HG03095 (cell line): ENCODE results near the gene LRRC8A.
"Not testable (repeated sequence)": the region's sequence is repeated elsewhere in the genome, so short reads cannot be mapped to it uniquely, and the experiment has no call there.

Source experiments
- ATAC-seq: cut with Tn5 transposase; IDR thresholded peaks from one replicate; pipeline ENCODE4 v1.9.1; 2021; ENCODE audit warnings: moderate library complexity; ENCODE audit not compliant: unreplicated experiment

Gene LRRC8A

DNA sequence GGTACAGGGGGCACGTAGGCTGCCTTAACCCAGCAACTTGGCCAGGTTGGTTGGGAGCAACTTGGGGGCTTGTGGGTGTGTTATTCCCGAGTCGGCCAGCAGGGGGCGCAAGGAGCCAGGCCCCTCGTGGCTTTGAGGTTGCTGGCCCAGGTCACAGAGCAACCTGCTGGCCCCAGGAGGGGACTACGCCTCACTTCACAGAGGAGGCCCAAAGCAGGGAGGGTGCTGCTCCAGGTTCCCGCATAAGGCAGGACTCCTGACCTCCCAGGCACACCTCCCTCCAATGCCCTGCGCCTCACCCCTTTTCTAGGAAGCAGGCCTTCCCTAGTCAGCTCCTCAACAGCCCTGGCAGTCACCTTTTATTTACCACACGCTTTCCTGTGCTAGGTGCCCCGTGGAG is 18.3 kb upstream of the LRRC8A start:
- peak; percentile 52 for ATAC-seq

DNA sequence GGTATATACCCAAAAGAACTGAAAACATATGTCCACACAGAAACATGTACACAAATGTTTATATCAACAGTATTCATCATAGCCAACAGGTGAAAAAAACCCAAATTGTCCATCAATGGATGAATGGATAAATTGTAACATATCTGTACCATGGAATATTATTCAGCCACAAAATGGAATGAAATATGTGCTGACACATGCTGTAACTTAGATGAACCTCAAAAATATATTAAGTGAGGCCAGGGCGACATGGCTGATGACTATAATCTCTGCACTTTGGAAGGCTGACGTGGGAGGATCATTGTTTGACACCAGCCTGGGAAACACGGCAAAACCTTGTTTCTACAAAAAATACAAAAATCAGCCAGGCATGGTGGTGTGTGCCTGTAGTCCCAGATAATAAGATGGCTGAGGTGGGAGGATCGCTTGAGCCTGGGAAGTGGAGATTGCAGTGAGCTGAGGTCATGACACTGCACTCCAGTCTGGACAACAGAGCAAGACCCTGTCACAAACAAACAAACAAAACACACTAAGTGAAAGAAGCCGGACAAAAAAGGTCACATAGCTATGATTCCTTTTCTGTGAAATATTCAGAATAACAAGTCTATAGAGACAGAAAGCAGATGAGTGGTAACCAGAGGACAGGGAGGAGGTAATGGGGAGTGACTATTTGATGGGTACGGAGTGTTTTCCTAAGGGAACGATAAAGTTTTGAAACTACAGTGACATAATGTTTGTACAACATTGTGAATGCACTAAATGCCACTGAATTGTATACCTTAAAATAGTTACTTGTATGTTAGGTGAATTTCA is 11.6 kb upstream of the LRRC8A start:
- ATAC-seq = no peak

DNA sequence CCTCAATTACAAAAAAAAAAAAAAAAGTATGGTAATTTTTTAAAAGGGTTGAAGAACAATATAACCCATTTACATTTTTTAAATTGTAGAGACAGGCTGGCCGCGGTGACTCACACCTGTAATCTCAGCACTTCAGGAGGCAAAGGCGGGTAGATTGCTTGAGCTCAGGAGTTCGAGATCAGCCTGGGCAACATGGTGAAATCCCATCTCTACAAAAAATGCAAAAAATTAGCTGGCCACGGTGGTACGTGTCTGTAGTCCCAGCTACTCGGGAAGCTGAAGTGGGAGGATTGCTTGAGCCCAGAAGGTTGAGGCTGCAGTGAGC is 11.0 kb upstream of the LRRC8A start:
- ATAC-seq = not testable (repeated sequence)

DNA sequence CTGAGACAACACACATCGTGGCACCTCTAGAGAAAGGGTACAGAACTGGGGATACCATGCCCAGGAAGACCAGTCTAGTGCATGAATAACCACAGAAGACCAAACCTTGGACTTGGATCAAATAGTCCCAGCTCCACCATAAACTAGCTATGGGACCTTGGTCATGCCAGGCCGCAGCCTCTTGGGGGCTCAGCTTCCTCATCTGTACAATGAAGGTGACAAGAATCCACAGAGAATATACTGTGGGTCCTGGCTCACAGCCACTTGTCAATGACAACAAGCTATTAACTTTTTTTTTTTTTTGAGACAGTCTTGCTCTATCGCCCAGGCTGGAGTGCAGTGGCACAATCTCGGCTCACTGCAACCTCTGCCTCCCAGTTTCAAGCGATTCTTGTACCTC is 4.1 kb upstream of the LRRC8A start:
- no peak for ATAC-seq

DNA sequence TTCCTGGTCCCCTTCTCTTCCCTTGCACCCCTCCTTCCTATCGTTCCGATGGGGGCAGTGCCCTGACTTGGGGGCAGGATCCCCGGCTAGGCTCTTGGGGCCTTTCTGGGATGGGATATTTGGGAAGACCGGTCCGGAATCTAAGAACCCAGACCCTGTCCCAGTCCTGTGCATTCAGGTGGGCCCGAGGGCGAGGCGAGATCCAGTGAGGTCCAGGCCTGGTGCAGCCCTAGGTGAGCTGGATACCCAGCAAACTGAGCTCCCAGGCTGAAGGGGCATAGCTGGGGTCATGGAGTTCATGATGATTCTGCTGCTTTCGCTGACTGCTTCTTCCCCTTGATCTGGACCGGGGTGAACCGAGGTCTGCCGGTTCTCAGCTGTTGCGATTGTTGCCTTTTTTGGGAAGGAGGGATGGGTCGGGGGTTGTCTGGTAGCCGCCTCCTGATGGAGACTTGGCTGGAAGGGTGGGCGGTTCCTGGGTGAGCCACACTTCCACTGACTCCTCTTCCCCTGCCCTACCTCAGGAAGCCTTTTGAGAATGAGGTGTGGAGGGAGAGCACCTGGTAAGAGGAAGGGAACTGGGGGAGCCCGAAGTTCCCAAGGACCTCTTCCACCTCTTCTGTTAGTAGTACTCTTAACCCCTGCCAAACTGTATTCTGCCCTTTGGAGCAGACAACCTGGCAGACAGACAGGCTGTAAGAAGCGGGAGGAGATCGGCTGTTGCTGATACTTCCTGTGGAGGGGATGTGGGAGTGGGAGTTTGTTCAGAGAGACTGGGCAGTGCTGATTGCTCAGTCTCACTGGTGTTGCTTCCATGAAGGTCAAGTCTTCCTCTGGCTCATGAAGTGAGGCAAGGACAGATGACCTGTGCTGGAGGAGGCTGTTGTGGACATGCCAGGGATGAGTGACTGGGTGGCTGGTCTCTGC is 1.0 kb downstream of the LRRC8A start:
- no peak for ATAC-seq

DNA sequence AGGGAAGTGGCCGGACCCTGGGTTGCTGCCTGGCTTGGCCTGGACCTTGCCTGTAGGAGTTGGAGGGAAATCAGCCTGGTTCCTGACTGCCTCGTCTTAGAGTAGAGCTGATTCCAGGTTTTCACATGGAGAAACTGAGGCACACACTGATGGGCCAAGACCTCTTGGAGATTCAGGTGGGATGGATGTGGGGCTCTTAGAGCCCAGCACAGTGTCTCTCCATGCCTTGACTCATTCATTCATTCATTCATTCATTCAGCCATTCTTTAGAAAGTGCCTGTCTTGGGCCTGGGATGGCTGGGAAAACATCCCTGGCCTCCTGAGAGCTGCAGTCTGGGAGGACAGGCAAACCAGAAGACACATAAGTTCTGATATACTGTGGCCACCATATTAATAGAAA is 2.2 kb downstream of the LRRC8A start:
- no peak for ATAC-seq

DNA sequence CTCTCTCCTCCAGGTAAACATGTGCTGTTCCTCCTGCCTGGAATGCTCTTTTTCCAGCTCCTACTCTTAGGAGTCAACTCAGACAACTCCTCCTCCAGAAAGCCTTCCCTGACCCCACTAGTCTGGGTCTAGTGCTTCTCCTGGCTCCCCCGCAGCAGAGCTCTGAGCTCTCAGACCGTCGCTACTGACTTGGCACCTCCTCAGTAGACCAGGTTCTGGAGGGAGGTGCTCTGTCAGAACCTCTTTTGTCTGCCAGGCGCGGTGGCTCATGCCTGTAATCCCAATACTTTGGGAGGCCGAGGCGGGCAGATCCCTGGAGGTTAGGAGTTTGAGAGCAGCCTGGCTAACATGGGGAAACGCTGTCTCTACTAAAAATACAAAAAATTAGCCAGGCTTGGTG is 3.4 kb downstream of the LRRC8A start:
- no peak for ATAC-seq

DNA sequence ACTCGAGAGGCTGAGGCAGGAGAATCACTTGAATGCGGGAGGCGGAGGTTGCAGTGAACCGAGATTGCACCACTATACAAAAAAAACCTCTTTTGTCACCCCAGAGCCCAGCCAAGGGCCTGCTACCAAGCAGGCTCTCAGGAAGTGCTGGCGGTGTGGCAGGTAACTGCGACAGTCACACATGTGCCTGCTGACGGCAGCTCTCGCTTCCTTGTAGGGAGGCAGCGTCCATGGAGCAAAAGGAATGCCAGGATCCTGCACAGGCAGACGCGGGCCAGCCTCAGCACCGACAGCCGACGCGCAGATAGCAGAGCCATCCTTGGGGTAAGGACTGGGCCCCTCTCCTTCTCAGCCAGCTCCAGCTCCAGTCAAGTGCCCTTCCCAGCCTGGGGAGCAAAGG is 3.9 kb downstream of the LRRC8A start:
- ATAC-seq = no peak

DNA sequence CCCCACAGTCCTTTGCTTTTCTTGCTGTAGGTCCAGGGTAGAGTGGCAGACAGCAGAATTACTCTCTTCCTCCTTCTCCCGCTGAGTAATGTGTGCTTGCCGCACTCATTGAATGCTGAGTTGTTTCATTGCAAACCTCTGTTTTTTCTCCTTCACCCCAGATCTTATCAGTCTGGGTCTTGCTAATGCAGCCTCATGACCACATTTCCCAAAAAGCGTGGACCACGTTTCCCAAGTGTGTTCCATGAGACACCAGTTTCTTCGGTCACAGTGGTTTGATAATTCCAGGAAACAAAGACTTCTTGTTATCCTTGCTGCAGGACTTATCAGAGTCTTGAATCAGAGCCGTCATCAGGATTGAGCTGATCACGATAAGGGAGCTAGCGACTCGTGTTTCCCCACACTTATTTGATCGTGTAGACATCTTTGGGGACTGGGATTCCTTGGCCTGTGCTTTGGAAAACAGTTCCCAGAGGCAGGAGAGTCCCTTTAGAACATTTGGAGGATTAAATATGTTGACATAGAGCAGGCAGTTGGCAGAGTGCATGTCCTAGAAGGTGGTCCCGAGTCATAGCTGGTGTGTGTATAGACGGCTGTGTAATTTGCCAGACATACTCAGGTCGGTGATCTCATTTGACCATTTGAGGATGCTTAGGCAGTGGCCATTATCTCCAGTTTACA is 4.4 kb downstream of the LRRC8A start:
- ATAC-seq = no peak

DNA sequence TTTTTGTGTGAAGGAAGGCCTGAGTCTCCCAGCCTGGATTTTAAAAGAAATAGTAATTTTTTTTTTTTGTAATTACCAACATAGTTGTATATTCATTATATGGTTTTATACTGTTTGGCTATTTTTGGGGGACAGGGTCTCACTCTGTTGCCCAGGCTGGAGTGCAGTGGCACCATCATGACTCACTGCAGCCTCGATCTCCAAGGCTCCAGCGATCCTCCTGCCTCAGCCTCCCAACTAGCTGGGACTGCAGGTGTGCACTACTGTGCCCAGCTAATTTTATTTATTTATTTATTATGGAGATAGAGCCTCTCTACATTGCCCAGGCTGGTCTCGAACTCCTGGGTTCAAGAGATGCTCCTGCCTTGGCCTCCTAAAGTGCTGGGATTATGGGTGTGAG is 5.1 kb downstream of the LRRC8A start:
- ATAC-seq = no peak

DNA sequence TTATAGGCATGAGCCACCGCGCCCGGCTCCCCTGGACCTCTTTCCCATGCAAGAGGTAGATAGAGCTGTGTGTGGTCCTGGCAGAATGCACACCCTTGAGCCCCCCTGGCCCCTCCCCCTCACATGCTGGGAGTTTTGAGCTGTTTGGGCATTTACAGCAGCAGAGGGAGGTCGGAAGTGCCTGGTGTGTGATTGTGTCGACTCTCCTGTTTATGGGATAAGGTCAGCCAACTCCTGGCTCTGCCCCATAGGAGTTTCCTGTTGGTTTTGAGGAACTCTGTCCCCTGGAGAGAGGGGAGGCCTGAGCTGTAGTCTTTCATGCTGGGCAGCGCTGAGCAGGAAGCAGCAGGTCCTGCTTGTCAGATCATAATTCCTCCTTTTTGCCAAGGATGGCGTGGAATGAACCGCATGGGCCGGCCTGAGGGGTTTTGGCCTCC is 6.0 kb downstream of the LRRC8A start:
- ATAC-seq = no peak

DNA sequence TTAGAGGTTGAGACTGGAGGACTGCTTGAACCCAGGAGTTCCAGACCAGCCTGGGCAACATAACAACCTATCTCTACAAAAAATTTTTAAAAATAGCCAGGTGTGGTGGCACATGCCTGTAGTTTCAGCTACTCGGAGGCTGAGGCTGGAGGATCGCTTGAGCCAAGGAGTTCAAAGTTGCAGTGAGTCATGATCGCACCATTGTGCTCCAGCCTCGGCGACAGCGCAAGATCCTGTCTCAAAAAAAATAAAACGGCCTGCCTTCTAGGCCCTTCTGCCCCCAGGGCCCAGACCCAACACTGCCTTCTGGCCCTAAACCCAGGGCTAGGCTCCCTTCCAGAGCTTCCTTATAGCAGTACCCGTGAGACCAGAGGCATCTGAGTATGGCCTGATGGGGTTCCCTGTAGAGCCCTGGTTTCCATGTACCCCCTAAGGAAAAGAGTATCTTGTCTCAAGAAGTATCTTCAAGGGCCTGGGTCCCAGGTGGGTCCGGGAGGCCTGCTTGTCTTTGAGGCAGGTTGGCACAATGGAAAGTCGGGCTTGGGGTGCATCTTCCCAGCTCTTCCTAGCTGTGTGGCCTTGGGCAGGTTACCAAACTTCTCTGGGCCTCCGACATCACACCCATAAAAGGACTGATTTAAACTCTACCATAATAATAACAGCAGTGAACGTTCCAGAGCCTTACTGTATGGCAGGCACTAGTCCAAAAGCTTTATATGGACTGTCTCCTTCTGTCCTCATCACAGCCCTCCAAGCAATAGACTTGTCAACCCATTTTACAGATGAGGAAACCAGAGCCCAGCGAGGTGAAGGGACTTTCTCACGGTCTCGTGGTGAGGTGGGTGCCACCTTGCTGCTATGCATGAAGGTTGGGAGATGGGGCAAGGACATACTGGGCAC is 9.6 kb downstream of the LRRC8A start:
- no peak for ATAC-seq

DNA sequence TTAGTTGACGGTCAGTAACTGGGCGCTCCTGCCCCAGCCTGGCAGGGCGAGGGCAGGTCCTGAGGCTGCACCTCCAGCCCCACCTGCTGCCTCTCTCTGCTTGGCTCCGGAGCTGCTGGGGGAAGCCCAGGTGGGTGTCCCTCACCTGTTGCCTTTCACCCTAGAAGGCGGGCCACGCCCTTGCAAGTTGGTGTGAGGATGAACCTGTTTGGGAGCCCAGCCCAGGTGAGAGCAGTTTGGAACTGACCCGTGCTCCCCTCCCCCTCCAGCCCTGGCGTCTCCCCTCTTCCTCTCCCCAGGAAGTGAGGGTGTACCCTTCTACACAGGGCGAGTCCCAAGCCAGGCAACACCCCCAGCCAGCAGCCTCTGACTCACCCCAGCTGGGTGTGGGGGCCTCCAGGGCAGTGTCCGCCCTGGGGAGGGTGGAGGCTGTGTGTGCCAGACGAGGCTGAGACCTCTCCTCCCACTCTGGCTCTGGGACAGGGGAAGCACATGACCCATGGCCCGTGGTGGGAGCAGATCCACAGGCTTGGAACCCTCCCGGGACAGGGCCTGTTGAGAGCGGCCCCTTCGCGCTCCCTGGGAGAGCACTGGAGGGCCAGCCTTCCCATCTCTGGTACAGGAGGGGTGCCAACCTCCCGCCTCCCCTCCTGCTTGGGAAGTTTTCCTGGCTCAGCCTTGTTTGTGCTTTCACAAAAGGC is 10.4 kb downstream of the LRRC8A start:
- no peak for ATAC-seq

DNA sequence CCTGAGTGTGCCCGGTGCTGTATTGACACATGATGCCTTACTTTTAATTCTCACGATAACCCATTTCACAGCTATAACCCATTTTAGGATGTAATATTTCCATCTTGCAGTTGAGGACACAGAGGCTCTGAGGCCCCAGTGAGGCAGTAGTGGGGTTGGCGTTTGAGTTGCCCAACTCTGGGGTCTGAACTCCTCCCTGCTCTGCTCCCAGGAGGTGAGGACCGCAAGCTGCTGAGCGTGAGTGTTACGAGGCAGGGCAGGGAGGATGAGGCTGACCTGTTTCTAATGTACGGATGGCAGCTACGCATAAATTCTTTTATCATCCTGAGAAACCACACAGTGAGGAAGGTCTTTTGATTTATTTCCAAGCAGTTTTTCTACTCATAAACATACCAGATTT is 11.4 kb downstream of the LRRC8A start:
- ATAC-seq = no peak

DNA sequence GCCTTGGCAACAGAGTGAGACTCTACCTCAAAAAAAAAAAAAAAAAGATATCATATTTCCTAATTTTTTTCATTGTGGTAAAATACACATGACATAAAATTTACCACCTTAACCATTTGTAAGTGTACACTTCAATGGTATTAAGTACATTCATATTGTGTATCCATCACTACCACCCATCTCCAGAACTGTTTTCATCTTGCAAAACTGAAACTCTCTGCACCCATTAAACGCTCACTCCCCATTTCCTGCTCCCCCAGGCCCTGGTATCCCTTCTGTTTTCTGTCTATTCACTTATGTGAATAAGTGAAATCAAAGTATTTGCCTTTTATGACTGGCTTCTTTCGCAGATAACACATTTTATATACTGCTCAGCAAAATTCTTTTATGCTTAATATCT is 12.8 kb downstream of the LRRC8A start:
- no peak for ATAC-seq

DNA sequence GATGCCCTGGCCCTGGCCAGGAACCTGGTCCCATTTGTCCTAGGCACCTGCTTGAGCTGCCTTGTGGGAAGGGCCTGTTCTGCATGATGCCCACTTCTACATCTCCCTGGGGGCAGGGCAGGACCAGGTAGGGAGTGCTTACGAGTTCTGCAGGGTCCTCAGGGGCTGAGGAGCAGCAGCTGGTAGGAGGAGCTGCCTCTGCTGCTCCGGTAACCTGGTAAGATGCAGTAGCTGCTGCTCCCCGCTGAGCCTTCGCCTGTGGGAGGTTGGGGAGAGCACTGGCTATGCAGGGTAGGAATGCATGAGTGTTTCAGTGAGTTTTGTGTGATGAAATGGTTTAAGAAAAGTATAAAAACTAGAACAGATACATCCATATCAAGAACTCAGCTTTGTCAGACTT is 13.6 kb downstream of the LRRC8A start:
- ATAC-seq = no peak

DNA sequence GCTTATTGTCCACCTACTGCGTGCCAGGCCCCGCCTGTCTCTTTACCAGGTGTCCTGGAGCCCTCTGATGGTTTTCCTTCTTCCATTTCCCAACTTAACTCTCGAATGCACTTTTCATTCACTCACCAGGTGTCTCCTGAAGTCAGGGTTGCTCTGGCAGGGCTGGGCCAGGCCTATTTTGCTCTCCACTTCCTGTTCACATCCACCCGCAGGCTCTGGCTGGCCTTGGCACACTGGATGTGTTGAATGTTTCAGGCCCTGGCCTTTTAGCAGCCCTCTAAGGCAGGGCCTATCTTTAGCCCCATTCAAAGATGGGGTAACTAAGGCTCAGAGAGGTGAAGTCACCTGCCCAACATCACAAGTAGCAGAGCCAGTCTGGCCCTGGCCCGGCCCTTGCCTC is 16.4 kb downstream of the LRRC8A start:
- ATAC-seq = no peak

DNA sequence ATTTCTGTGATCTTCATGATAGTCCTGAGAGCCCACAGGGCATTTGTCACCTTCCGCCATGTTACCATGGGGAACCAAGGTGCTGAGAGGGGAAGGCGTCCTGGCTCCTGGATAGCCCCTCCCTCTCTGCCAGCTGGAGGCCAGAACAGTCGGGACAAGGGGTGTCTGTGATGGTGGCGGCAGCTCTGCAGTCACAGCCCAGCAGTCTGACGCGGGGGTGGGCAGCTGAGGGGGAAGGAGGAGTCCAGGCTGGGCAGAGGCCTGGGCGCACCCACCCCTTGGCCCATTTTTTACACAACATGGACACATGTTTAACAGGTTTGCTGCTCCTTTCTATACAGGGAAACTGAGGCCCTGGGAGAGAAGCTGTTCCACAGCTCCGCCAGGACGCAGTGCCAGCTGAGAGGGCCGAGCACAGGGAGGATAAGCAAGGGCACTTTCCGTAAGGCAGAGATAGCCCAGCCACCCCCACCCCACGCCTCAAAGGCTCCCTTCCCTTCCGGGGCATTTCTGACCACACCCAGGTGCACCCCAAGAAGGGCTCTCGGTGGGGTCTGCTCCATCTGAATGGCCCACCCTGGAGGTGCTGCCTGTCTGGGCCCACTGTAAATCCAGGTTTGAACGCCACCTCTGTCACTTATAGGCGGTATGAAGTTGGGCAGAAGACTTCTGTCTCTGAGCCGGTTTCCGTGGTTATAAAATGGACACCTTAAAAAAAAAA is 17.1 kb downstream of the LRRC8A start:
- ATAC-seq = no peak

DNA sequence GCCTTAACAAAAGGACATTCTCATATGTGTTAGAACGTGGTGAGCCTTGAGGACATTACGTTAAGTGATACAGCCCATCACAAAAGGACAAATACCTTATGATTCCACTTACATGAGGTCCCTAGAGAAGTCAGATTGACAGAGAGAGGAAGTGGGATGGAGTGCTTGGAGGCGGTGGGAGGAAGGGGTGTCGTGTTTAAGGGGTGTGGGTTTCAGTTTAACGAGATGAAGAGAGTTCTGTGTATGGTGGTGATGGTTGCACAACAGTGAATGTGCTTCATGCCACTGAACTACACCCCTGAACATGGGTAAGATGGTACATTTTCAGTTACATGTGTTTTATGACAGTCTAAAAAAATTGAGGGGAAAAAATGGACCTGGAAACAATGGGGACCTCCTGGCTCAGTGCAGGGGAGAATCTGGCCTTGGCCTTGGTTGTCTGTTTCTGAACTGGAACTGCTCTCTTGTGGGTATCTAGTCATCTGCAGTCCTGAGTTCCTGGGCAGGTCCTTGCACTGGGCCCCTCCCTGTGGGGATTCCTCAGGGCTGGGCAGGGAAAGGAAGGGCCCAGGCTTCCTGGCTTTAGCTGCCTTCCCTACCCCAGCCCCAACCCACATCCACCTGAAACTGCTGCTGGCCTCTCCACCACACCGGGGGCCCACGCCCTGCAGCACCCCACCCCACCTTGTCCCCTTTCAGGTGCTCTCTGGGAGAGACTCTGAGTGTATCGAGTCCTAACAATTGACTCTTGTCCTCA is 17.8 kb downstream of the LRRC8A start:
- no peak for ATAC-seq
